COLO668 (cell line): ENCODE data around the gene KCNK3.
"Not testable (repeated sequence)": the region's sequence is repeated elsewhere in the genome, so short reads cannot be mapped to it uniquely, and the experiment has no call there.

Experiments
- DNase-seq: peaks from one replicate; lab custom pipeline; 2025; ENCODE audit not compliant: unreplicated experiment; lab: John Stamatoyannopoulos, UW

The KCNK3 gene

DNA sequence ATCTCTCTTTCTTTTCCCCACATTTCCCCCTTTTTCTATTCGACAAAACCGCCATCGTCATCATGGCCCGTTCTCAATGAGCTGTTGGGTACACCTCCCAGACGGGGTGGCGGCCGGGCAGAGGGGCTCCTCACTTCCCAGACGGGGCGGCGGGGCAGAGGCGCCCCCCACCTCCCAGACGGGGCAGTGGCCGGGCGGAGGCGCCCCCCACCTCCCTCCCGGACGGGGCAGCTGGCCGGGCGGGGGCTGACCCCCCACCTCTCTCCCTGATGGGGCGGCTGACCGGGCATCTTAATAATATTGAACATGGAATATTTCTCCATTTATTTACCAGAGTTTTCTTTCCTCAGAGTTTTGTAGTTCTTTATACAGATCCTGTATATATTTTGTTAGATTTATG lies 27.2 kb upstream of the KCNK3 start:
- not testable (repeated sequence) for DNase-seq

DNA sequence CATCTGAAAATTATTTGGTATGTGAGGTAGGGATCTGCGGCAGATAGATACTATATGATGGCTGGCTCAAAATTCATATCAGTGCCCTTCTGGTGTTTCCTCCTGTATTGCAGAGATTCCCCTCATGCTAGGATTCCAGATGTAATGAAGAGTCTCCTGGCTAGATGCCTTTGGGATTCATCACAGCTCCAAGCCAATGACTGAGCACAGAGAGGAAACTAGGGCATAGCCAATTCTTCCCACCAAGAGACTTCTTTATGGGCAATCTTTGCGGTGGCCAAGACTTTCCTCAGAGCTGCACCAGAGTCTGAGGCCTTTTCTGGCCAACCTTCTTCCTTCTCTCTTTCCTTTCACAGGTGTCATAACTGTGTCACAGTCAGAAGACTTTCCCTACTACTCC lies 25.9 kb upstream of the KCNK3 start:
- no peak for DNase-seq

DNA sequence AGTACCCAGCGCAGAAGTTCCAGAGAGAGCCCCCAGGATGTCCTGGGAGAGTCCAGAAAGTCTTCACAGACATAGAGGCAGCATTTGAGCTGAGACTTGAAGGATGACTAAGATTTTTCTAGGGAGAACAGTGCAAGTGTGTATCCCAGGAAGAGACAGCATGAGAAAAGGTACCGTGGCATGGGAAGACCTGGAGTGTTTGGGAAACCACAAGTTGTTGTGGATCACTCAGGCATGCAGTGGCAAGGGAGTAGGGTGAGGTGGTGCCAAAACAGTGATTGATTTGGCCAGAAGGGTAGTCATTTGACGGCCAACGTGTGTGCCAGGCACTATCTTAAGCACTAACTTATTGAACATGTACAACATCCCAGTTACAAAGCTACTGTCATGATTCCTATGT lies 24.5 kb upstream of the KCNK3 start:
- no peak for DNase-seq

DNA sequence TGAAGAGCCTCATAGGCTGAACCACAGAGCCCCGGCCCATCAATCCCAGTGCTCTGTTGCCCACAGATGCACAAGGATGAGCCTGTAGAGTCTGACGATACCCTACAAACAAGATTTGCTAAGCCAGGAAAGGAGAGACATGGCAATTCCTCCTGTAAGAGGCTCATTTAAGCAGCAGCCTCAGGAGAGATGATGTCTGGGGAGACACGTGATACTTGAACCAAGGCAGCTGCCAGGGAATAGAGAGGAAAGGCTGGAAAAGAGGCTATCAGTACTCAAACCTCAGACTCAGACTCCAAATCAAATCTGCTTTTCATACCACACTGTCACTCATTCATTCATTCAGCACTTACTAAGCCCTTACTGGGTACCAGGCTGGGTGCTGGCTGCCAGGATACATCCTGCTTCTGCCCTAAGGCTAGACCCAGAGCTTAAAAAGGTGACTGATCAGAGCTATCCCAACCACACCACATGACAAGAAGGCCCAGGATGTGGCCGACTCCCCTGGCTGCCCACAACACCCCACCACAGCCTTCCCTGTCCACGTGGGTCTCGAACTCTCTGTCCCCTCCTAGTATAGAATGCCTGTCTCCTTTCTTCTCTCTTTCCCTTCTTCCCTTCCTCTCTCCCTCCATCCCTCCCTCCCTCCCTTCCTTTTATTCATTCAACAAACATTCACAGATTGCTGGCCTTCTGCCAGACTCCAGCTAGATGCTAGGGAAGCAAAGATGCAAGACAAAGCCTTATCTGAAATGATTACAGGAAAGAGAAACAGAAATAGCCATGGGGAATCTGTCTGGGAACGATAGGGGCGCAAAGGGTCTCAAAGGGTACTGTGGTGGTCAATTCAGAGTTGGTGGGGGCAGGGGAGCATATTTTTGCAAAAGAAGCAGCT lies 23.4 kb upstream of the KCNK3 start:
- no peak for DNase-seq

DNA sequence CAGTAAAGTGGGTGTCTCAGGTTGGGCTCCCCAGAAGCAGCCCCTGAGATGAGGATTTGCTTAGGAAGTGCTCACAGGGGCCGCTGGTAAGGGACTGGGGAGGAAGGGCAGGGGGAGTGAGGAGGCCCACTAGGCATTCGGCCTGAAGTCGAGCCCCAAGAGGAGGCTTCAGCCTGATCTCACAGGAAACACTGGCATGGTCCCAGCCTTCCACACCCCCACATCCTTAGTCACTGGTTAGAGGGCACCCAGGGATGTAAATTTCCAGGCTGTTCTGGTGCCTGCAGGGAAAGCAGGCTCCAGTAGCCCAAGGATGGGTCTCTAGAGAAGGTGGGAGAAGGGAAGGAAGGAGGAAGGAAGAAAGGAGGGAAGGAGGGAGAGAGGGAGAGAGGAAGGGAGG lies 22.4 kb upstream of the KCNK3 start:
- DNase-seq, result no peak

DNA sequence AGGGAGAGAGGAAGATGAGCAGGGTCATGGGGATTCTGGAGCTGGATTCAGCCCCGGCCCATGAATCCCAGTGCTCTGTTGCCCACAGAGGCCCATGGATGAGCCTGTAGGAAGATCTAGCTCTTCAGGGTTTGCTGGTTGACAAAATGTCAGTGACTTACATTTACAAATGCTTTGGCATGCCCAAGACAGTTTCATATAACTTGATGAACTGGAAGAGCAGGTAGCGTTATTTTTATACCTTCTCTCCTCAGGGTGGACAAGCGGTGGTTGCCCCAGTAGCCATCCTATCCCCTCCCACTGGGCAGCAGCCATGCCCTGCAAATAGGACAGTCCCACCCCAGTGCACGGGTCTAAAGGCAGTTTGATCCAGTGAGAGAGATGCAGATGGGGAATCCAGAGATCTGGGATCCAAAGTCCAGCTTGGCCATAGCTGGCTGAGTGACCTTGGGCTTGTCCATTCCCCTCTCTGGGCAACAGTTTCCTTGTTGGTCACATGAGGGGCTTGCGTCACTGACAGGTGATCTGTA lies 21.5 kb upstream of the KCNK3 start:
- no peak for DNase-seq

DNA sequence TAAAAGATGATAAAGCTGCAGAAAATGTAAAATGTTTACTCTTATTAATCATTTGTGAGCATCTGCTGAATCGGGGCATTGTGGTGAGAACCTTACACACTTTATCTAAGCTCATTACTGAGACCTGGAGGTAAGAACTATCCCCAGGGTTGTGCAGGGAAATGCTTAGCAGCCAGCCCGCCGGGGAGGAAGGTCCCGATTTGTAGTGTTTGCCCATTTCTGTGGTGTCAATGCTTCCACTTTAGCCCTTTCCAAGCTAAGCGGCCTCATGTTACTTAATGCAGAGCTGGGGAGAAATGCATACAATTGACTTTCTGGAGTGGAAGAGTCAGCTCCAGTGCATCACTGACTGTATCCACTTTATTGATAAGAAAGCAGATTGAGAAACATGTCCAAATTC lies 20.8 kb upstream of the KCNK3 start:
- DNase-seq, result no peak

DNA sequence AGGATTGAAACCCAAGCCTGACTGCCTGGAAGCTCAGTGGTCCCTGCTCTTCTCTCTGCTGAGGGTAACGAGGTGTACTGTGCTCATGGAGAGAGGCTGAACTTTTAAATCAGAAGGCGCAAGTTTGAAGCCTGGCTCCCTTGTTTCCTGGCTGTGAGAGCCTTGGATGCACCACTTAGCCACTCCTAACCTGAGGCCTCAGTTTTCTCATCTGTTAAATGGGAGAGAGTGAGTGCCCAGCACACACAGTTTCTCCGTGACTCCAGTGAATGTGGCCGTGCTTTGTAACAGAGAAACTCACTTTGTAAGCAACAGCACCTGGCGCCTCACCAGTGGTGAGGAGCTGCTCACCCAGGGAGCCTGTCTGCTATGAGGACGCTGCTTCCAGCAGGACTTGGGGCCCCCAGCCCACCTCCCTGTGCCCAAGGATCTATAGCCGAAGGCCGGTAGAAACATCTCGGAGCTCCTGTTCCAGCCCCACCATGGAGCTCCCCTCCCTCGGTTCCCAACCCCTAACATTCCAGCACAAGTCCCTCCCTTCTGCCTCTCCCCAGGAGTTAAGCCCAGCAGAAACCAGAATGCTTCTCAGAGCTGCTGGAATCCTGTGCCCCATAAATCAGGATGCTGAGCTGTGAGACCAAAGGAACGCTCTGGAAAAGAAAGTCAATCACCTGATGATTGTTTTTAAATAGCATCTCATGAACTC lies 20.3 kb upstream of the KCNK3 start:
- no peak for DNase-seq

DNA sequence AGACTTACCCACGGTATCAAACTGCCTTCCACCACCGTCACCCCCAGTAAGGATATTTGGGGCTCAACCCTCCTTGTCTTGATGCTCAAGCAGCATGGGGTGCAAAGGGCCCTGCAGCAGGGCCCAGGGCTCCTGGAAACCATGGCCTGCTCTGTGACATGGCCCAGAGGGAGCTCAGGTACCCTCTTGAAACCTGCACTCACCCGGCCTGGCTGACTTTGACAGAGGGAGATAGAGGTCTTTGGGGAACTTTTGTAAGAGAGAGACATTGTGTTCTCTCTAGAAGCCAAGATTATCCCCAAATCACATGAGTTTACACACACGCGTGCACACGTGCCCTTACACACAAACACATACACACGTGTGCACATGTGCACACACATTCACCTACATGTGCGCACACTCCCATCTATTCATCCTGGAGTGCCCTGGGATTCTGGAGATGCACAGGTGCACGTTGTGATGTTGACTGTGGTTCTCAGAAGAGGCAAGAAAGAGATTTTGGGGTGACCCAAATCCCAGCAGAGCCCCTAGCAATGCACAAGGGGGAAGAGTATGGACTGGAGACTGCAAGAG lies 19.6 kb upstream of the KCNK3 start:
- no peak for DNase-seq

DNA sequence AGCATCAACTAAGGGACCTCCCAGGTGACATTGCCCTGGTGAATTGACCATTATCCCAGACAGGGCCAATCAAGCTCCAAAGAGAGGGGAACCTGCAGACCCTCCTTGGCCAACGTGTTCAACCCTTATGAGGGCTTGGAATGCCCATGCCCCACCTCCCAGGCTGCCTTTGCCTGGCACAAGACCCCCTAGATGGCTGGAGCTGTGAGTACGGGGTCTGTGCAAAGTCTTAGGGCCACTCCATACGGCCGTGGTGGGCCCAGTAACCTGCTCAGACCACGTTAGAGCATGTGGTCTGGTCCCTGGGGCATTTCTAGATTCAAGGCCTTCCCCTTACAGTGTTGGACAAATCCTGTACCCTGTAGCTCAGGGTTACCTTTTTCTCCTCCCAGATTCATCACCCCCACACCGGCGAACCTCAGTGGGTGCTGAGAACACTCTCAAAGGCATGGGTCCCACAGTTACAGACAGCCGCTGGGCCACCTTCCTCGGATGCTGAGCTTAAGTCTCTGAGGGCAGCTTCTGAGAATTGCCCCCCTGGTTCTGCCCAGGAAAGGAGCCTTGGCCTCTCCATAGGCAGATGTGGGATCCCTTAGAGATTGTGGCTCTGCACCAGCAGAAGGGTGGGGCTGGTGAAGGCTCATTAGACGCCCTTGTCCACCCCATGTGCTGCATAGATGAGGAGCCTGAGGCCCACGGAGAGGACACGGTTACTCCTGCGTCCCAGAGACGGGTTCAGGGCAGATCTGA lies 18.3 kb upstream of the KCNK3 start:
- no peak for DNase-seq

DNA sequence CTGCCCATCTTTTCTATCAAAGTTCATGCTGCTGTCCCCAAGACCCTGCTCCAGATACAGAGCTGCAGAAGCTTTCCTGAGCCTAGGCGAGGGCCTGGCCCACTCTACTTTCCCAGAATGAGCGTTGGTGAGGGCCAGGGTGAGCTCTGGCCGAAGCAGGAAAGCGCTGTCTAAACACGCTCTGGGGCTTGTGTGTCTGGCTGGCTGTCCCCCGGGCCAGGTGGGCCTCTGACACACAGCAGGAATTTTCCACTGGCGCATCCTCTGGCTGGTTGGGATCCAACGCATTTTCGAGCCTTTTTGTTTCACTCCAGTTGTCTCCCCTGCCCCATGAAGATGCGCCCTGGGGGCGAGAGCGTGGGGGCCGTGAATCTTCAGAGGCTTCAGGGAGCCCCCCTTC lies 17.8 kb upstream of the KCNK3 start:
- no peak for DNase-seq

DNA sequence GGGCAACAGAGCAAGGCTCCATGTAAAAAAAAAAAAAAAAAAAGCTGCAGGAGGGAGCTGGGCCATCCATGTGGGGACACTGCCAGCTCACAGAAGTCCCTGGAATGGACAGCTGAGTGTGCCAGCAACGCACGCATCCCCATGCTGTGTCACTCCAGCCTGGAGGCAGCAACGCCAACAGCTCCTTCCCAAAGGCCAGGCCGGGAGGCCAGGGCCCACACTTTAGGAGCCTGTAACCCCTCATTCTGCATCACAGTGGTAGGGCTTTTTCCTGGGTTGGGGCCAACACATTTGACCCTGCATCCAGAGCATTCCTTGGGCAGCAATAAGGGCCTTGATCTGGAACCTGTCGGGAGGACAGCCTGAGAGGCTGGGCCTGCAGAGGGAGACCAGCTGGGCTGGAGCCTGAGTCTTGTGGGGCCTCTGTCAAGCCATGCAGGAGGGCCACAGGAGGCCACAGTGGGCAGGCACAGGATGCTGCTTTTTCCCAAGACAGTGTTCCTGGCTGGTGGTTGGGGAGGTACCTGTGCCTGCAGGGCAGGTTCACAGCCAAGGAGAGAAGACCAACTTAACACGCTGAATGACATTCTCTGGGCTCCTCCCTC lies 16.8 kb upstream of the KCNK3 start:
- no peak for DNase-seq

DNA sequence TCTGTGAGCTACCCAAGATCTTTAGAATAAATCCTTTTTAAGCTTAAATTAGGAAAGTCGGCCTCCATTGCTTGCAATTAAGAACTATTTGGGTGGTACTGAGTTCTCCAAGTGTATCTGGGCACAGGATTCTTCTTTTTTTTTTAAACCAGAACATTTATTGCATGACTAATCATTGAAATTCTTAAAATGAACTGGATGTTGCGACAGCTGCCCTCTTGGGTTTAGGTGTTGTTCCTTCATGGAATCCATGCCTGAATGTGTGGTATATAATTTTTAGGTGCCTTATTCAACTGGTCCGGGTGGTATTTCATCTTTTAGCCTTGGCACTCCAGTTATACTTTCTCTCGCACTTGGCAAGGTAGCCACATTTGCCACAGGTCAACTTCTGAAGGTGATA lies 14.5 kb upstream of the KCNK3 start:
- no peak for DNase-seq

DNA sequence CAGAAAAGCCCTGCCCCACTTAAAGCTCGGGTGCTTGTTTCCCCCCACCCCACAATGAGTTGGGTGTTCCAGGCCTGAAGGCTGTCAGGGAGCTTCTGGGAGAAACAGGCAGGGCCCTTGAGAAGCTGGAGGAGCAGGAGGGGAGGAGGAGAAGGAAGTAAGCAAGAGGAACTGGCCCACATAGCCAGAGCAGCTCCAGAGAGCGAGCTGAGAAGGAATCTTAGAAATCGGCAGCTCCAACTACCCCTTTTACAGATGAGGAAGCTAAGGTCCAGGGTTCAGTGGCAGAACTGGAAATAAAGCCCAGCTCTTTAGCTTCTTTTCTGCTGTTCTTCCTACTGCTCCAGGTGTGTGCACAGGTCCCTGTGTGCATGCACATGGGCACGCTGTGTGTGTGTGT lies 12.7 kb upstream of the KCNK3 start:
- no peak for DNase-seq

DNA sequence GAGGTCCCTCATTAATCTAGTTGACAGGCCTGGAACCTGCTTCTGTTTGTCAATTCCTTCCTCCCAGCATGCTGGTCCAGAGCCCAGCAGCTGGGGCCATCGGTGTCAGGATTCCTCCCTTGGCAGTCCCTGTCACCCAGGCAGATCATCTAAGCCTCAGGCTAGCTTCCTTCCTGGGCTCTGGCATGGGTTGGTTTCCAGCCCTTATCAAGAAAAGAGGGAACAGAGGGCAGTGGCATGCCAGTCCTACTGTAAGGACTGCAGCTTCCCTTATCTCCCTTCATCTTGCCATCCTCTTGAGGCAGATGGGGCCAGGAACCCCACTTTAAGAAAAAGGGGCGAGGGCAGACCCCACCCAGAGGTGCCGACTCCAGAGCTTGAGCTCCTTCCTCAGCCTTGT lies 10.9 kb upstream of the KCNK3 start:
- DNase-seq, result no peak

DNA sequence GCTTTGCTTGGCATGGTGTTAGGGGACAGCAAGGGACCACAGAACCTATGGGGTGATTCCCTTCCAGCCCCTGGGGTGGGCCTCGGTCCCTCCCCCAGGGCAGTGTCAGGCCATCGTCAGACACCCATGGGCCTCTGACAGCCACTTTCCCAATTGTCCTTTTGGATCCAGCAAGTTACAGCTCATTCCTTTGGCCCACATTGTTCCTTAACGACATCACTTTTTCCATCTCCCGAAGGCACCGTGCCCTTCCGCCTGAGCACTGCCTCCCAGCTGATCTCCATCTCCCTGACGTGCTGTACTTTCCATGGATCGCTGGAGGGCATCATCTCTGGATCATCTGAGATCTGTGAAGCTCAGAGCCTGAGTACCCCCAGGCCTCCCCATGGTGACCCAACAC lies 10.4 kb upstream of the KCNK3 start:
- DNase-seq, result no peak

DNA sequence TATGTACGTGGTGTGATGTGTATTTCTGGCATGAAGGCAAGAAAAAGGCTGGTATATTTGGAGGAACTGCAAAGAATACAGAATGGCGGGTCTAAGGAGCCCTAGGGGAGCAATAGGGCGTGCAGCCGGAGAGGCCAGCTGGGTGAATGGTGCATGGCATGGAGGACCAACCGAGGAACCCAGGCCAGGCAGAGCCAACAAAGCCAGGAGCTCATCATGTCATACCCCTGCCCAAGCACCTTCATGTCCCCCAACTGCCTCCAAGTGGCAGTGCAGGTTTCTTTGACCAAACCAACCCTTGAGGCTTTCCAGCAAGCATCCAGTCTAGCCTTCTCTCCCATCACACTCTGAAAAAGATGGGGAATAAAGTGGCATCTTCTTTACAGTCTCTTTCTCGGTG lies 8.9 kb upstream of the KCNK3 start:
- no peak for DNase-seq

DNA sequence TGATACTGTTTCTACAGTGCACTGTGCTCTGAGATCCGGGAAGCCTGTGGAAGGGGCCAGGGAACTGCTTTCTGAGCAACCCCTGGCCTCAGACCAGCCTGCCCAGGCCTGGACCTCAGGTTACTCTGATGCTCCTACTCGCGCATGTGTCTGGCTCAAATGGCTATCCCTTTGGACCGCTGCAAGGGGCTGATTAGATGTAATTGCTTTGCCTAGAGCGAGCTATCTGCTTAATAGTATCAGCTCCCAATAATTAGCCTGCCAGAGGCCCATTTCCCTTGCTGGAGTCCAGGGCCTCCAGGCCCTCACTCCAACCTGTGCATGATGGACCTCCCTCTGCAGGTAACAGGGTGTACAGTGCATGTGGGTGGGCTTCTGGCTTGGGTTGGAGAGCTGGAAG lies 7.2 kb upstream of the KCNK3 start:
- DNase-seq, result no peak

DNA sequence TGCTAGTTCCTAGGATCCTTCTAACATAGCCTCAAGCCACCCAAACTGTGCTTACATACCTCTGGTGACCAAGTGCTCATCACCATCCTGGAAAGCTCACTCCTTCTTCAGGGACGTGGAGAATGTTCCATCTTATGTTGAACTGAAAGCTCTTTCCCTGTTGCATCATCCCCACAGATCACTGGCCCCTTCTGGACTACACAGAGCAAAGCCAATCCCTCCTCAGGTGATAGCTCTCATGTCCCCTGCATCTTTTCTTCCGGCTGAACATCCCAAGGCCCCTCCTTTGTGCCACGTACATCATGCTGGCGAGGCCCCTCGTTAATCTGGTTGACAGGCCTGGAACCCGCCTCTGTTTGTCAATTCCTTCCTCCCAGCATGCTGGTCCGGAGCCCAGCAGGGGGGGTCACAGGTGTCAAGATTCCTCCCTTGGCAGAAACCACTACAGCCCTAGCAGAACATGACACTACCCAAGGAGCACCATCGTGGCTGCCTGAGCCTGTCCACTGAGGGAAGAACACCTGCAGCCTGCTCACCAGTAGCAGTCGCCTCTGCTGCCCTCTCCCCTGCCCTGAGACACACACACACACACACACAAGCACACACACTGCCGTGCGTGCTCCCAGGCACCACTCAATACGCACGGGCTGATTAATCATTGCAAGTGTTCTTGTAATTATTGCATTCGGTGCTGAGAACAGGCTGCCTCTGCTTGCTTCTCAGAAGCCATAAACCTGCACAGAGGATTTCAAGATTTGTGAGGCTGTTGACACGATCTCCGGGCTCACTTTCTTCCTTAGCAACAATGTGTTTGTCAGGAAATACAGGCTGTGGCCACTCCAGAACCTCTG lies 6.3 kb upstream of the KCNK3 start:
- DNase-seq, result peak; percentile 87

DNA sequence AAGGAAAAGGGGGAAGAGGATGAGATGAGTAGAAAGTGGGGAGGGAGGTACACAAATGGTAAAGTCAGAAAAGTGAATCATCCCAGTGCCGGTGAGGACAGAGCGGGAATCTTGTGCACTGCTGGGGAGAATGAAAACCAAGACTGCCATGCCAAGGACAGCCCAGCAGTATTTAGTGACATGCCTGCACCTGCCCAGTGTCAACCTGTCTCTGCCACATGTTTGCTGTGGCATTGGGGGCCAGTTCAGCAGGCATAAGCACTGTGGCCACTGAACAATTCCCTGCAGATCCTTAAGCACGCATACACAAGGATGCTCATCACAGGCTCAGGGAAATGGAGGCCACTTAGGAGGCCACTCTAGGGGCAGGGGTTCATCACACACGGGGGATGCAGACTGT lies 5.2 kb upstream of the KCNK3 start:
- peak; percentile 72 for DNase-seq
